Adrenal gland (tissue), 5 donors: Measurements from ENCODE around the gene MOB2.

Experiments used
- POLR2A ChIP-seq, 2 donors: fragments of 450-650 bp; IDR thresholded peaks; one replicate each; pipeline ENCODE4 v1.6.1; 2017; ENCODE audit warnings: antibody characterized with exemption in 2 of 2, mild to moderate bottlenecking in 2 of 2, moderate library complexity in 1 of 2
- TF ChIP-seq, protein P1 (sequence below), 6 experiments: fragments of 450-650 bp in 4 of 6; fragments of 200-600 bp in 2 of 6; sonication (generic) in 1 of 6; IDR thresholded peaks; 1 replicate in 5 of 6; 2 replicates in 1 of 6; pipeline versions ENCODE4 v1.5.1 to v1.8.0; 2016 to 2021; ENCODE audit warnings: antibody characterized with exemption in 6 of 6, mild to moderate bottlenecking in 2 of 6, moderate library complexity in 1 of 6
- donor health status: DM: no; HTN: no; CAD: no.

GRCh38 chr11:1506981-1507380, 20.4 kb upstream of the MOB2 start:
- no peak for TF ChIP-seq POLR2A (IDR thresholded peaks at IDR 0.05)
- TF ChIP-seq, protein P1, sequence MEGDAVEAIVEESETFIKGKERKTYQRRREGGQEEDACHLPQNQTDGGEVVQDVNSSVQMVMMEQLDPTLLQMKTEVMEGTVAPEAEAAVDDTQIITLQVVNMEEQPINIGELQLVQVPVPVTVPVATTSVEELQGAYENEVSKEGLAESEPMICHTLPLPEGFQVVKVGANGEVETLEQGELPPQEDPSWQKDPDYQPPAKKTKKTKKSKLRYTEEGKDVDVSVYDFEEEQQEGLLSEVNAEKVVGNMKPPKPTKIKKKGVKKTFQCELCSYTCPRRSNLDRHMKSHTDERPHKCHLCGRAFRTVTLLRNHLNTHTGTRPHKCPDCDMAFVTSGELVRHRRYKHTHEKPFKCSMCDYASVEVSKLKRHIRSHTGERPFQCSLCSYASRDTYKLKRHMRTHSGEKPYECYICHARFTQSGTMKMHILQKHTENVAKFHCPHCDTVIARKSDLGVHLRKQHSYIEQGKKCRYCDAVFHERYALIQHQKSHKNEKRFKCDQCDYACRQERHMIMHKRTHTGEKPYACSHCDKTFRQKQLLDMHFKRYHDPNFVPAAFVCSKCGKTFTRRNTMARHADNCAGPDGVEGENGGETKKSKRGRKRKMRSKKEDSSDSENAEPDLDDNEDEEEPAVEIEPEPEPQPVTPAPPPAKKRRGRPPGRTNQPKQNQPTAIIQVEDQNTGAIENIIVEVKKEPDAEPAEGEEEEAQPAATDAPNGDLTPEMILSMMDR (IDR thresholded peaks at IDR 0.05), result no peak
